H1 (cell line): ENCODE data around the gene MTARC2. TPM values are rescaled to one million over a fixed set of nuclear protein-coding genes. Genes with fewer than 3 reads are reported as not detected.

ENCODE experiments used
- CTCF ChIA-PET: fragments of 300-600 bp; sonication (Branson Sonifier 250); formaldehyde crosslinking; loops from one replicate; lab custom pipeline; 2021; ENCODE audit not compliant: partially characterized antibody; lab: Charles Lee
- POLR2A ChIA-PET: fragments of 300-600 bp; sonication (Branson Sonifier 250); formaldehyde crosslinking; loops from one replicate; lab custom pipeline; 2021; ENCODE audit warnings: inconsistent platforms; ENCODE audit not compliant: partially characterized antibody; lab: Charles Lee
- DNase-seq, 2 experiments: peaks; one replicate each; pipeline versions ENCODE4 v3.0.0 to v3.0.0-alpha.2; 2010 to 2022; ENCODE audit warnings: low spot score in 2 of 2, low read depth in 1 of 2, mixed read lengths in 1 of 2
- FAIRE-seq: peaks from 2 replicates; lab custom pipeline; 2011; peaks lifted over from hg19 to GRCh38; lab: Jason Lieb, UNC
- H2AFZ ChIP-seq: 2 replicates; pipeline ENCODE4 v1.8.1; 2012; ENCODE audit warnings: low read length, inconsistent platforms
- H2AK5ac ChIP-seq: 2 replicates; pipeline ENCODE4 v1.6.1; 2013; ENCODE audit warnings: low read depth, low read length
- H2BK120ac ChIP-seq: replicated peaks from 2 replicates; pipeline ENCODE3; 2013; ENCODE audit warnings: low read depth, low read length, inconsistent platforms
- H2BK12ac ChIP-seq: 2 replicates; pipeline ENCODE4 v1.6.1; 2013; ENCODE audit warnings: low read depth, low read length
- H2BK15ac ChIP-seq: 2 replicates; pipeline ENCODE4 v1.6.1; 2013; ENCODE audit warnings: low read length
- H2BK20ac ChIP-seq: 2 replicates; pipeline ENCODE4 v1.6.1; 2013; ENCODE audit warnings: low read length
- H2BK5ac ChIP-seq: 2 replicates; pipeline ENCODE4 v1.6.1; 2013; ENCODE audit warnings: low read depth, low read length
- H3K14ac ChIP-seq: 2 replicates; pipeline ENCODE4 v1.6.1; 2013; ENCODE audit warnings: inconsistent platforms; ENCODE audit not compliant: insufficient read length
- H3K18ac ChIP-seq: 2 replicates; pipeline ENCODE4 v1.6.1; 2013; ENCODE audit warnings: low read length; ENCODE audit errors: extremely low read depth
- H3K23ac ChIP-seq: 2 replicates; pipeline ENCODE4 v1.6.1; 2013; ENCODE audit warnings: inconsistent platforms; ENCODE audit not compliant: insufficient read length
- H3K23me2 ChIP-seq: 2 replicates; pipeline ENCODE4 v1.6.1; 2013; ENCODE audit warnings: low read depth, low read length
- H3K27ac ChIP-seq: 2 replicates; pipeline ENCODE4 v1.6.1; 2011; ENCODE audit warnings: low read depth, low read length, inconsistent platforms
- H3K27me3 ChIP-seq, 4 experiments: replicated peaks in 1 of 4; 1 replicate in 1 of 4; 2 replicates in 3 of 4; pipeline versions ENCODE4 v1.6.1 to v1.8.1; 2011 to 2013; ENCODE audit warnings: low read length in 3 of 4, mild to moderate bottlenecking in 3 of 4, inconsistent platforms in 2 of 4, mixed read lengths in 2 of 4, moderate library complexity in 1 of 4; ENCODE audit not compliant: control insufficient read depth in 3 of 4, insufficient read depth in 3 of 4; ENCODE audit errors: extremely low read depth in 1 of 4
- H3K36me3 ChIP-seq, 4 experiments: 2 replicates each; pipeline versions ENCODE4 v1.6.1 to v1.8.1; 2011 to 2013; ENCODE audit warnings: mild to moderate bottlenecking in 4 of 4, low read length in 3 of 4, moderate library complexity in 2 of 4, control low read depth in 1 of 4, inconsistent platforms in 1 of 4; ENCODE audit not compliant: insufficient read depth in 4 of 4, control insufficient read depth in 2 of 4
- H3K4ac ChIP-seq: replicated peaks from 2 replicates; pipeline ENCODE3; 2013; ENCODE audit warnings: low read length, low read depth, mixed read lengths, inconsistent platforms; ENCODE audit not compliant: insufficient read length
- H3K4me1 ChIP-seq, 4 experiments: replicated peaks in 1 of 4; 1 replicate in 1 of 4; 2 replicates in 3 of 4; pipeline versions ENCODE4 v1.6.1 to v1.8.1; 2011 to 2013; ENCODE audit warnings: low read length in 3 of 4, inconsistent platforms in 2 of 4, mixed read lengths in 1 of 4; ENCODE audit not compliant: insufficient read depth in 4 of 4, control insufficient read depth in 3 of 4
- H3K4me2 ChIP-seq, 2 experiments: 2 replicates each; pipeline versions ENCODE4 v1.6.1 to v1.8.1; 2011 to 2013; ENCODE audit warnings: low read depth in 2 of 2, low read length in 2 of 2, control low read depth in 1 of 2, inconsistent platforms in 1 of 2, mild to moderate bottlenecking in 1 of 2; ENCODE audit not compliant: insufficient read depth in 1 of 2
- H3K4me3 ChIP-seq, 4 experiments: fragments of 200-600, 300-600 bp in 1 of 4; sonication (generic), shearing (Covaris generic), sonication (Bioruptor Twin) in 1 of 4; 2 replicates each; pipeline versions ENCODE4 v1.5.1 to v1.8.1; 2011 to 2016; ENCODE audit warnings: low read length in 4 of 4, low read depth in 3 of 4, control low read depth in 2 of 4, inconsistent platforms in 2 of 4, mild to moderate bottlenecking in 2 of 4, mixed read lengths in 1 of 4, moderate library complexity in 1 of 4; ENCODE audit not compliant: insufficient read depth in 2 of 4; ENCODE audit errors: extremely low read depth in 1 of 4
- H3K56ac ChIP-seq: replicated peaks from 2 replicates; pipeline ENCODE3; 2013; ENCODE audit warnings: low read depth, mild to moderate bottlenecking, mixed read lengths, low read length, inconsistent platforms; ENCODE audit not compliant: insufficient read length
- H3K79me1 ChIP-seq: 2 replicates; pipeline ENCODE4 v1.6.1; 2013; ENCODE audit warnings: low read depth, low read length, control low read depth
- H3K79me2 ChIP-seq, 2 experiments: 2 replicates each; pipeline versions ENCODE4 v1.6.1 to v1.8.1; 2012 to 2013; ENCODE audit warnings: low read length in 2 of 2, mild to moderate bottlenecking in 2 of 2, inconsistent platforms in 1 of 2; ENCODE audit not compliant: insufficient read depth in 2 of 2, control insufficient read depth in 1 of 2
- H3K9ac ChIP-seq, 4 experiments: replicated peaks in 1 of 4; 1 replicate in 1 of 4; 2 replicates in 3 of 4; pipeline versions ENCODE4 v1.6.1 to v1.8.1; 2011 to 2013; ENCODE audit warnings: low read depth in 3 of 4, low read length in 3 of 4, control low read depth in 2 of 4, mild to moderate bottlenecking in 2 of 4, moderate library complexity in 2 of 4, inconsistent platforms in 1 of 4; ENCODE audit errors: extremely low read depth in 1 of 4
- H3K9me3 ChIP-seq, 2 experiments: 2 replicates each; pipeline versions ENCODE4 v1.6.1 to v1.8.1; 2012 to 2013; ENCODE audit warnings: mild to moderate bottlenecking in 2 of 2, moderate library complexity in 2 of 2, control low read depth in 1 of 2, inconsistent platforms in 1 of 2, low read depth in 1 of 2, low read length in 1 of 2, mixed read lengths in 1 of 2; ENCODE audit not compliant: insufficient read depth in 2 of 2
- H4K20me1 ChIP-seq, 2 experiments: replicated peaks in 1 of 2; 2 replicates each; pipeline versions ENCODE3 to v1.8.1; 2011 to 2013; ENCODE audit warnings: inconsistent platforms in 2 of 2, low read length in 2 of 2, mild to moderate bottlenecking in 1 of 2; ENCODE audit not compliant: insufficient read depth in 2 of 2, control insufficient read depth in 1 of 2
- H4K5ac ChIP-seq: 2 replicates; pipeline ENCODE4 v1.6.1; 2013; ENCODE audit warnings: low read length, low read depth, mixed read lengths, inconsistent platforms; ENCODE audit not compliant: insufficient read length
- H4K8ac ChIP-seq: 2 replicates; pipeline ENCODE4 v1.8.0; 2013; ENCODE audit warnings: mild to moderate bottlenecking, moderate library complexity, low read length, inconsistent platforms; ENCODE audit not compliant: insufficient read depth; ENCODE audit errors: extremely low read depth
- H4K91ac ChIP-seq: replicated peaks from 2 replicates; pipeline ENCODE3; 2013; ENCODE audit warnings: low read length, mixed read lengths, inconsistent platforms; ENCODE audit not compliant: insufficient read length
- ASH2L ChIP-seq: fragments of 200-600, 300-600 bp; sonication (generic); IDR thresholded peaks from one replicate; pipeline ENCODE4 v1.7.1; 2017; ENCODE audit warnings: low read length
- GABPA ChIP-seq: IDR thresholded peaks from 2 replicates; pipeline ENCODE4 v1.6.1; 2011; ENCODE audit warnings: mild to moderate bottlenecking, low read length, moderate library complexity, borderline replicate concordance; ENCODE audit not compliant: insufficient read depth
- GTF2F1 ChIP-seq: IDR thresholded peaks from 2 replicates; pipeline ENCODE4 v1.6.1; 2012; ENCODE audit warnings: low read depth, low read length, improper control_type of control experiment, borderline replicate concordance
- JUND ChIP-seq: IDR thresholded peaks from 2 replicates; pipeline ENCODE4 v1.6.1; 2011; ENCODE audit warnings: mild to moderate bottlenecking, improper control_type of control experiment, low read length
- KDM1A ChIP-seq: fragments of 200-600, 300-600 bp; sonication (generic); IDR thresholded peaks from 2 replicates; pipeline ENCODE4 v1.7.1; 2016; ENCODE audit warnings: mild to moderate bottlenecking, low read length, borderline replicate concordance
- KDM4A ChIP-seq: IDR thresholded peaks from one replicate; pipeline ENCODE4 v1.7.1; 2012; ENCODE audit warnings: low read depth, mild to moderate bottlenecking, moderate library complexity, low read length, inconsistent platforms; ENCODE audit not compliant: severe bottlenecking
- MAFK ChIP-seq: IDR thresholded peaks from 2 replicates; pipeline ENCODE4 v1.6.1; 2012; ENCODE audit warnings: low read depth, mild to moderate bottlenecking, improper control_type of control experiment, low read length
- NANOG ChIP-seq: IDR thresholded peaks from 2 replicates; pipeline ENCODE4 v1.6.1; 2011; ENCODE audit warnings: low read length, low read depth, mild to moderate bottlenecking, inconsistent platforms; ENCODE audit not compliant: insufficient read depth, poor library complexity, severe bottlenecking
- RNF2 ChIP-seq: fragments of 200-900, 300-1000 bp; sonication (generic); IDR thresholded peaks from 2 replicates; pipeline ENCODE4 v1.7.1; 2016; ENCODE audit warnings: borderline replicate concordance, low read depth, mild to moderate bottlenecking, antibody characterized with exemption, low read length; ENCODE audit not compliant: poor library complexity, severe bottlenecking; ENCODE audit errors: missing control alignments
- SP2 ChIP-seq: IDR thresholded peaks from 2 replicates; pipeline ENCODE4 v1.6.1; 2012; ENCODE audit warnings: mild to moderate bottlenecking, low read length, inconsistent platforms
- TAF1 ChIP-seq: IDR thresholded peaks from 2 replicates; pipeline ENCODE4 v1.6.1; 2011; ENCODE audit warnings: mild to moderate bottlenecking, low read depth, low read length
- TEAD4 ChIP-seq: IDR thresholded peaks from 2 replicates; pipeline ENCODE4 v1.6.1; 2012; ENCODE audit warnings: low read depth, low read length, inconsistent platforms, mixed read lengths
- USF2 ChIP-seq: IDR thresholded peaks from 2 replicates; pipeline ENCODE4 v1.6.1; 2011; ENCODE audit warnings: low read length, improper control_type of control experiment
- WGBS, 2 experiments: shearing (Covaris generic) in 1 of 2; methylation state at CpG; one replicate each; pipeline versions ENCODE4 v1.1.6 to v1.1.7; 2013 to 2015; ENCODE audit warnings: low lambda C conversion rate in 2 of 2, mixed read lengths in 2 of 2, inconsistent platforms in 1 of 2, low coverage in 1 of 2, missing lambda C conversion rate in 1 of 2; ENCODE audit not compliant: insufficient replicate concordance in 2 of 2, insufficient coverage in 1 of 2, insufficient read length in 1 of 2; ENCODE audit errors: extremely low coverage in 1 of 2, missing lambda C conversion rate in 1 of 2; 5-methylcytosine and 5-hydroxymethylcytosine counted together
- polyA plus RNA-seq, 7 experiments: library from polyadenylated mRNA; depleted of rRNA in 3 of 7; stranded (reverse) in 5 of 7; unstranded in 2 of 7; fragments of >200 nt in 5 of 7; fragments of 200-250 nt in 2 of 7; gene quantifications; 1 replicate in 5 of 7; 2 replicates in 1 of 7; 4 replicates in 1 of 7; pipeline versions ENCODE4 v1.2.1 to v1.2.3, GENCODE V29; 2011 to 2013; ENCODE audit warnings: missing spikeins in 2 of 7, mixed read lengths in 2 of 7
- total RNA-seq: library from RNA; stranded (reverse); fragmentation: NEBNext Ultra II Directional; extraction: Animal tissue kit (Norgen Biotek cat#: 25700); gene quantifications from 2 replicates; pipeline ENCODE4 v1.2.1, GENCODE V29; 2021

MTARC2 gene
- total and polyA plus RNA-seq, 2 of the 8 experiments (the other 6 are each of a cell fraction or from before 2014, with no cell fraction given): 7.2 to 7.9 TPM

GRCh38 chr1:220807726-220808125 is 59.6 kb downstream of the MTARC2 start:
- Histone ChIP-seq H3K23me2 (no peaks in the 10 kb centered on the region), H4K8ac (no peak overlapping the region), H3K27me3 (no peaks in the 10 kb centered on the region), H2BK15ac (no peak overlapping the region), H3K27ac (no peak overlapping the region), H4K20me1 (peaks cover 0 to 6% of the 10 kb centered on the region in 2 experiments), H2AK5ac (no peak overlapping the region), H3K4me2 (no peak overlapping the region), H3K4me3 (no peak overlapping the region), H3K56ac (no peak overlapping the region), H3K9ac (no peak overlapping the region), H3K14ac (no peak overlapping the region), H2BK120ac (no peak overlapping the region), H3K36me3 (peaks cover 0 to 12% (median 10%) of the 10 kb centered on the region in 4 experiments; a peak in 4 of 8 replicates), H4K91ac (no peak overlapping the region), H4K5ac (no peak overlapping the region), H3K9me3 (no peaks in the 10 kb centered on the region), H3K4me1 (peaks cover 0 to 6% (median under 1%) of the 10 kb centered on the region in 4 experiments; a peak in 2 of 7 replicates), H2BK5ac (no peak overlapping the region), H2AFZ (no peak overlapping the region), H2BK20ac (no peak overlapping the region), H2BK12ac (no peak overlapping the region), H3K79me1 (no peaks in the 10 kb centered on the region), H3K79me2 (no peaks in the 10 kb centered on the region), H3K23ac (no peak overlapping the region), H3K18ac (no peak overlapping the region), H3K4ac (no peak overlapping the region)
- FAIRE-seq: no peak
- CTCF ChIA-PET: interaction anchor here (0.9 to 9.2 kb wide), 9 partner anchors 7 to 588 kb away, joined by 3 to 96 read pairs (median 4); partner anchors contain the start of gene MTARC1
- no peak for DNase-seq
- POLR2A ChIA-PET: interaction anchor here (1.0 kb wide), 1 partner anchor 21 kb away, joined by 3 read pairs; the partner anchor contains the start of gene MTARC1
- WGBS, 2 experiments: 81% methylated on average over 6 of the region's 6 CpGs; no CpG with 5 or more reads in 1 of the 2 experiments
- no peak for TF ChIP-seq GTF2F1
- no peak for TF ChIP-seq ASH2L
- no peak for TF ChIP-seq MAFK
- TF ChIP-seq NANOG: no peak
- no peak for TF ChIP-seq TEAD4
- TF ChIP-seq KDM1A: no peak
- no peak for TF ChIP-seq GABPA
- TF ChIP-seq TAF1: no peak
- TF ChIP-seq KDM4A: no peak
- TF ChIP-seq SP2: no peak
- TF ChIP-seq JUND: no peak
- no peak for TF ChIP-seq RNF2
- TF ChIP-seq USF2: no peak
